Keratinocyte (primary cell): Measurements from ENCODE around the gene AP3B1. TPM values are rescaled to one million over a fixed set of nuclear protein-coding genes. Genes with fewer than 3 reads are reported as not detected.

ENCODE experiments used
- DNase-seq: peaks from one replicate; pipeline ENCODE4 v3.0.0-alpha.2; 2011; ENCODE audit warnings: low read depth, missing footprints, low spot score
- FAIRE-seq: peaks from 2 replicates; lab custom pipeline; 2011; peaks lifted over from hg19 to GRCh38; lab: Jason Lieb, UNC
- H2AFZ ChIP-seq: 2 replicates; pipeline ENCODE4 v1.6.0; 2012; ENCODE audit warnings: low read length, control low read depth, inconsistent platforms; ENCODE audit not compliant: control insufficient read depth
- H3K27ac ChIP-seq: 2 replicates; pipeline ENCODE4 v1.5.1; 2011; ENCODE audit warnings: low read length; ENCODE audit not compliant: control insufficient read depth, insufficient read depth
- H3K27me3 ChIP-seq: 3 replicates; pipeline ENCODE4 v1.6.0; 2011; ENCODE audit warnings: low read length; ENCODE audit not compliant: control insufficient read depth, insufficient read depth; ENCODE audit errors: extremely low read depth
- H3K36me3 ChIP-seq, 2 experiments: 2 replicates in 1 of 2; 3 replicates in 1 of 2; pipeline ENCODE4 v1.5.1; 2011; ENCODE audit warnings: low read length in 2 of 2, mild to moderate bottlenecking in 1 of 2; ENCODE audit not compliant: control insufficient read depth in 2 of 2, insufficient read depth in 2 of 2; ENCODE audit errors: extremely low read depth in 1 of 2
- H3K4me1 ChIP-seq: 3 replicates; pipeline ENCODE4 v1.5.1; 2011; ENCODE audit warnings: low read length; ENCODE audit not compliant: control insufficient read depth, insufficient read depth; ENCODE audit errors: extremely low read depth
- H3K4me2 ChIP-seq: 3 replicates; pipeline ENCODE4 v1.6.0; 2011; ENCODE audit warnings: low read depth, low read length; ENCODE audit not compliant: control insufficient read depth, insufficient read depth; ENCODE audit errors: extremely low read depth
- H3K4me3 ChIP-seq, 3 experiments: fragments of 200-600 bp in 1 of 3; sonication (generic) in 1 of 3; 2 replicates in 2 of 3; 3 replicates in 1 of 3; pipeline ENCODE4 v1.5.1; 2011 to 2016; ENCODE audit warnings: low read length in 3 of 3, mild to moderate bottlenecking in 3 of 3, control low read depth in 2 of 3, inconsistent platforms in 1 of 3, low read depth in 1 of 3, mixed read lengths in 1 of 3, mixed run types in 1 of 3, moderate library complexity in 1 of 3; ENCODE audit not compliant: control insufficient read depth in 2 of 3, insufficient read depth in 2 of 3; ENCODE audit errors: extremely low read depth in 1 of 3
- H3K79me2 ChIP-seq: 2 replicates; pipeline ENCODE4 v1.6.0; 2012; ENCODE audit warnings: low read length; ENCODE audit not compliant: control insufficient read depth, insufficient read depth
- H3K9ac ChIP-seq: 3 replicates; pipeline ENCODE4 v1.6.0; 2011; ENCODE audit warnings: low read length; ENCODE audit not compliant: control insufficient read depth, insufficient read depth; ENCODE audit errors: extremely low read depth
- H3K9me1 ChIP-seq: 3 replicates; pipeline ENCODE4 v1.6.0; 2011; ENCODE audit warnings: low read length; ENCODE audit not compliant: control insufficient read depth, insufficient read depth; ENCODE audit errors: extremely low read depth
- H3K9me3 ChIP-seq: 2 replicates; pipeline ENCODE4 v1.5.1; 2012; ENCODE audit warnings: low read depth, low read length; ENCODE audit not compliant: control insufficient read depth
- H4K20me1 ChIP-seq: 3 replicates; pipeline ENCODE4 v1.6.0; 2011; ENCODE audit warnings: low read length; ENCODE audit not compliant: control insufficient read depth, insufficient read depth; ENCODE audit errors: extremely low read depth
- CTCF ChIP-seq, 3 experiments: IDR thresholded peaks in 1 of 3; conservative IDR thresholded peaks in 1 of 3; optimal IDR thresholded peaks in 1 of 3; 2 replicates in 2 of 3; 3 replicates in 1 of 3; pipeline versions ENCODE3 to v1.5.1; 2011; ENCODE audit warnings: low read length in 3 of 3, mild to moderate bottlenecking in 3 of 3, moderate library complexity in 2 of 3, control low read depth in 1 of 3, inconsistent platforms in 1 of 3; ENCODE audit not compliant: insufficient read depth in 2 of 3; ENCODE audit errors: extremely low read depth in 1 of 3
- EZH2 ChIP-seq: IDR thresholded peaks from one replicate; pipeline ENCODE4 v1.6.1; 2012; ENCODE audit warnings: inconsistent platforms, mild to moderate bottlenecking, low read length, moderate library complexity
- dilution Hi-C: fragments of 300-500 bp; cut with MboI; formaldehyde crosslinking; loops from one replicate; pipeline ENCODE4 v1.7.0; 2020; ENCODE audit warnings: low sequenced_read_pairs; ENCODE audit not compliant: extremely low pct_ligation_motif_present
- polyA plus RNA-seq, 5 experiments: library from polyadenylated mRNA; depleted of rRNA in 3 of 5; stranded (reverse) in 3 of 5; stranded (forward) in 1 of 5; unstranded in 1 of 5; fragments of >200 nt; gene quantifications; 1 replicate in 1 of 5; 2 replicates in 3 of 5; 3 replicates in 1 of 5; pipeline versions ENCODE4 v1.2.1 to v1.2.3, GENCODE V29; 2011 to 2012; ENCODE audit warnings: missing spikeins in 2 of 5, low read depth in 1 of 5, low replicate concordance in 1 of 5

AP3B1 gene
- polyA plus RNA-seq, 1 donor (not counting 4 experiments of a cell fraction or from before 2014, with no cell fraction given), result 65.1 TPM

- Histone ChIP-seq H3K4me1 (no peaks in the 10 kb centered on the region), H3K36me3 (peaks cover 0 to 3% of the 10 kb centered on the region in 2 experiments), H3K4me2 (no peak overlapping the region), H3K4me3 (no peak overlapping the region), H3K9me1 (no peaks in the 10 kb centered on the region), H3K9me3 (no peaks in the 10 kb centered on the region), H3K27me3 (no peaks in the 10 kb centered on the region), H3K27ac (no peak overlapping the region), H2AFZ (no peak overlapping the region), H4K20me1 (no peaks in the 10 kb centered on the region), H3K9ac (no peak overlapping the region), H3K79me2 (no peaks in the 10 kb centered on the region)
- dilution Hi-C loops, result no loop called here
- TF ChIP-seq EZH2, result no peak
- TF ChIP-seq CTCF (optimal IDR thresholded peaks at IDR 0.05 in 1 of 3, IDR thresholded peaks at IDR 0.05 in 1 of 3, conservative IDR thresholded peaks at IDR 0.05 in 1 of 3; ENCODE audit: extremely low read depth in 1 of 3, insufficient read depth in 2 of 3, low read length in 3 of 3), result no peak
- FAIRE-seq (no peak), DNase-seq (no peak)
Measured at GRCh38 chr5:78215565-78215964, 78.9 kb downstream of the AP3B1 start.

GRCh38 chr5:78213799-78214198 lies 80.7 kb downstream of the AP3B1 start:
- Histone ChIP-seq H3K9ac (no peak overlapping the region), H3K36me3 (peaks cover 0 to 3% of the 10 kb centered on the region in 2 experiments), H3K4me2 (no peak overlapping the region)

More at GRCh38 chr5:78213799-78214198, 80.7 kb downstream of the AP3B1 start:
- no peaks in the 10 kb centered on the region for H3K27me3 ChIP-seq
- H3K9me1 ChIP-seq, result no peaks in the 10 kb centered on the region
- no peaks in the 10 kb centered on the region for H3K9me3 ChIP-seq
- dilution Hi-C loops, result no loop called here
- H3K4me3 ChIP-seq, result no peak overlapping the region
- TF ChIP-seq EZH2 (no peak), CTCF (optimal IDR thresholded peaks at IDR 0.05 in 1 of 3, IDR thresholded peaks at IDR 0.05 in 1 of 3, conservative IDR thresholded peaks at IDR 0.05 in 1 of 3; ENCODE audit: extremely low read depth in 1 of 3, insufficient read depth in 2 of 3, low read length in 3 of 3) (no peak)
- DNase-seq (no peak), FAIRE-seq (no peak)
- H4K20me1 ChIP-seq, result no peaks in the 10 kb centered on the region
- H2AFZ ChIP-seq, result no peak overlapping the region
- no peaks in the 10 kb centered on the region for H3K4me1 ChIP-seq
- H3K27ac ChIP-seq, result no peak overlapping the region
- H3K79me2 ChIP-seq, result no peaks in the 10 kb centered on the region
